Measurements from ENCODE around the gene DOCK10. TPM values are rescaled to one million over a fixed set of nuclear protein-coding genes. Genes with fewer than 3 reads are reported as not detected.

The DOCK10 gene
- total RNA-seq, 1 donor from 2014 or later: 1.1 TPM

DNA sequence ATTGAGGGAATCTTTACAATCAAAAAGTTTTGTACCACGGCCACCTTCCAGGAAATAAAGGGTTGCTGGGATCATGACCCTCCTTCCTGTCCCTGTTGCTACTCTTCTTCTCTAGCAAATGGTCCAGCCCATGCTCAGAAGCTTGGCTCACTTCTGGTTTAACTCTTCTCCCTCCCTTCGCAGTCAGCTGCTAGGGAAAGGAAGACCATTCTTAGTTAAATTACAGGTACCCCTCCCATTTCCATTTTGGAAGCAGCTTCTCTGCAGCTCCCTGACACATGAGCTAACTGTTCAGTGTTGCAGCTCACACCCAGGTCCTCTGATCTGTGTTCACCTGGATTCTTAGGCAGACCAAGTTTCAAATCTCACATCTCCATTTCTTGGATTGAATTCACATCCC, 100.3 kb downstream of the DOCK10 start:
- DNase-seq (ENCODE audit: low read depth) (no peak), FAIRE-seq (no peak)
- TF ChIP-seq, protein P1, sequence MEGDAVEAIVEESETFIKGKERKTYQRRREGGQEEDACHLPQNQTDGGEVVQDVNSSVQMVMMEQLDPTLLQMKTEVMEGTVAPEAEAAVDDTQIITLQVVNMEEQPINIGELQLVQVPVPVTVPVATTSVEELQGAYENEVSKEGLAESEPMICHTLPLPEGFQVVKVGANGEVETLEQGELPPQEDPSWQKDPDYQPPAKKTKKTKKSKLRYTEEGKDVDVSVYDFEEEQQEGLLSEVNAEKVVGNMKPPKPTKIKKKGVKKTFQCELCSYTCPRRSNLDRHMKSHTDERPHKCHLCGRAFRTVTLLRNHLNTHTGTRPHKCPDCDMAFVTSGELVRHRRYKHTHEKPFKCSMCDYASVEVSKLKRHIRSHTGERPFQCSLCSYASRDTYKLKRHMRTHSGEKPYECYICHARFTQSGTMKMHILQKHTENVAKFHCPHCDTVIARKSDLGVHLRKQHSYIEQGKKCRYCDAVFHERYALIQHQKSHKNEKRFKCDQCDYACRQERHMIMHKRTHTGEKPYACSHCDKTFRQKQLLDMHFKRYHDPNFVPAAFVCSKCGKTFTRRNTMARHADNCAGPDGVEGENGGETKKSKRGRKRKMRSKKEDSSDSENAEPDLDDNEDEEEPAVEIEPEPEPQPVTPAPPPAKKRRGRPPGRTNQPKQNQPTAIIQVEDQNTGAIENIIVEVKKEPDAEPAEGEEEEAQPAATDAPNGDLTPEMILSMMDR (IDR thresholded peaks at IDR 0.05; ENCODE audit: insufficient read depth, low read length, severe bottlenecking): no peak
- Histone ChIP-seq H3K27me3 (ENCODE audit: control insufficient read depth, insufficient read depth, low read length) (no peaks in the 10 kb centered on the region), H3K4me3 (ENCODE audit: low read depth, low read length) (no peak overlapping the region), H3K36me3 (ENCODE audit: control insufficient read depth, insufficient read depth, low read length) (no peaks in the 10 kb centered on the region)

DNA sequence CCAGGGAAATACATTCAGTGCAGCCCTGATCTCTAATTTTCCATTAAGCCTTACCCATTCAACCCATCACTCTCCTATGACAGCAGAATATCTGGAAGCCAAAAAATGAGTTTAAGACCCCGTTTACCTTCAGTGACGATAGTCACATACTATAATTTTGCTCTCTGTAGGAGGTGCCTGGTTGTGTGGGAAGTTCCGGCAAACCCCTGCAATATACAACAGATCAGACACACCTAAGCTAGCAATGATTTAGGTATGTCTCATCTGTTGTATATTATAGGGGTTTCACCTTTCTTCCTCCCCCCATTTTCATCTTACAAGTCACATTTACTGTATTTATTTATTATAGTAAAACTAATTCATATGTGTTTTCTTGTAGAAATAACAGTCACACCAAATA, 101.7 kb downstream of the DOCK10 start:
- DNase-seq (ENCODE audit: low read depth) (no peak), FAIRE-seq (no peak)
- Histone ChIP-seq H3K4me3 (ENCODE audit: low read depth, low read length) (no peak overlapping the region), H3K27me3 (ENCODE audit: control insufficient read depth, insufficient read depth, low read length) (no peaks in the 10 kb centered on the region), H3K36me3 (ENCODE audit: control insufficient read depth, insufficient read depth, low read length) (no peaks in the 10 kb centered on the region)
- TF ChIP-seq, protein P1 (IDR thresholded peaks at IDR 0.05; ENCODE audit: insufficient read depth, low read length, severe bottlenecking): no peak

DNA sequence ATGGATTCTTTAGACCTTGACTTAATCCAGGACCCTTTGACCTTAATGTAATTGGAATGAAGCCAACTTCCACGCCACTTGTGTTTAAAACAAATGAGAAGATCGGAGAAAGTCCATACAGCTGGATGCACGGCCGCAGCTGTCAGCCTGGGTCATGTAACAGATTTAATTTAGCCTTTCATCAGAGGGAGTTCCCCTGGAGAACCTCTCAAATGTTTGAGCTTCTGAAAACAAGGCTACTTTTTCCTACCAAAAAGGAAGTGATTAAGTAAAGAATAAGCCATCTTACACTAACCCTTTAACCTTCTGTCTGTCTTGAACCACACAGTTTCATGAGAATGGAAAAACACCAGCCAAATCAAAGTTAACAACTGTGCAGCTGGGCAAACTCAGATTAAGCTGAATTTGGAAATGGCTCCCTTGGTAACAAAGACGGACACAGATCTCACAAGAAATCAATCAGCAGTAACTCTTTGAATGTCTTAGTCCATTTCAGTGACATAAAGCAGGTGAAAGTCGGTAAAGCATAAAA, 103.6 kb downstream of the DOCK10 start:
- Histone ChIP-seq H3K27me3 (ENCODE audit: control insufficient read depth, insufficient read depth, low read length) (no peaks in the 10 kb centered on the region), H3K4me3 (ENCODE audit: low read depth, low read length) (no peak overlapping the region), H3K36me3 (ENCODE audit: control insufficient read depth, insufficient read depth, low read length) (no peaks in the 10 kb centered on the region)
- TF ChIP-seq, protein P1 (IDR thresholded peaks at IDR 0.05; ENCODE audit: insufficient read depth, low read length, severe bottlenecking): no peak
- FAIRE-seq (no peak), DNase-seq (ENCODE audit: low read depth) (no peak)

DNA sequence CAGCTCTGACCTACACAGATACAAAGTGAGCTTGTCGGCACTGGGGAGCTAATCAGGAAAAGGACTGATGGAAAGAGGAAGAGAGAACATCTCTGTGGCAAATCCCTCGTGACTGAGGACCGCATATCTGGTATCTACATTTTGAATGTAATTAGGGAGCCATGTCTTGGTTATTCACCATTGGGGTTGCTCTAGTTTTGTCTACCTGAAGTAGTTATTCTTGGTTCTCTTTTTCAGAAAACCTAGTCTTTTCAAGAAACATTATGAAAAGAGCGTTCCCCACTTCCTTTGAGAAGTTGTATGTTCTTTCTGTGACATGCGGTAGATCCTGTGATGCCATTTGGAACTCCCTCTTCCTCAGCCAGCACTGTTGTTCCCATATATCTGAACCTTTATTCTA, 104.4 kb downstream of the DOCK10 start:
- H3K36me3 ChIP-seq (ENCODE audit: control insufficient read depth, insufficient read depth, low read length): no peaks in the 10 kb centered on the region
- DNase-seq (ENCODE audit: low read depth): no peak
- no peaks in the 10 kb centered on the region for H3K27me3 ChIP-seq (ENCODE audit: control insufficient read depth, insufficient read depth, low read length)
- TF ChIP-seq, protein P1 (IDR thresholded peaks at IDR 0.05; ENCODE audit: insufficient read depth, low read length, severe bottlenecking): no peak
- FAIRE-seq: no peak
- no peak overlapping the region for H3K4me3 ChIP-seq (ENCODE audit: low read depth, low read length)

DNA sequence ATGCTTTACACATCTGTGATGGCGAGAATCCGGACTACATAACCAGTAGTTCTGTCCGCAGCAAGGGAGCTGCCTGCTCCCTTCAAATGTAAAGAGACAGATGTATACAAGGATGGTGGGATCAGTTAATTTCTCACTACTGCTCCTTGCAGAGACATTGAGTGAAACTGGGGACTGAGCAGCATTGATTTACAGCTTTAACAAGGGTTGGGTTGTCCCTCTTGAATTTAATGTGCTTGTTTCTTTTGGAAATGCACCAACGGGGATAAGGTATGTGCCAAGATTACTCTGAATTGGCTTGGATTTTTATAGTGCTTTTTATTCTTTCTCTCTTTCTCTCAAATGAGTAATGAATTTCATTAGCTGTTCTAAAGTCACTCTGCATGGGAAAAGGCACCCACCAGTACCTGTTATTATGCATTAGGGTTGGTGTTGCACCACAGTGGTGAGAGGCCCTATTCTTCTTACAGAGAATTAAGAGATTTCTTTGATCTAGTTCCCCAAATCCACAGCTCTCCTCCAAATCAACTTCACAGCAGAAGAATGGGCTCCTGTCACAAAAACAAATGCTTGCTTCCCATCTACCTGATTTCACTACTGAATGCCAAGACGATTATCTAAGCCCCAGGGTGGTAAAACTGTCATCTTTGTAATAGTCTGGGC, 107.6 kb downstream of the DOCK10 start:
- DNase-seq (ENCODE audit: low read depth): no peak

More for the DNA sequence above, 107.6 kb downstream of the DOCK10 start:
- no peaks in the 10 kb centered on the region for H3K36me3 ChIP-seq (ENCODE audit: control insufficient read depth, insufficient read depth, low read length)
- H3K27me3 ChIP-seq (ENCODE audit: control insufficient read depth, insufficient read depth, low read length): no peaks in the 10 kb centered on the region
- H3K4me3 ChIP-seq (ENCODE audit: low read depth, low read length): no peak overlapping the region
- TF ChIP-seq, protein P1 (IDR thresholded peaks at IDR 0.05; ENCODE audit: insufficient read depth, low read length, severe bottlenecking): no peak
- FAIRE-seq: no peak

Data from bronchial epithelial cell (primary cell).